NCI-H774 (cell line): ENCODE measurements around the gene EPB41.
"Not testable (repeated sequence)": the region's sequence is repeated elsewhere in the genome, so short reads cannot be mapped to it uniquely, and the experiment has no call there.

Source experiments
- DNase-seq: peaks from one replicate; lab custom pipeline; 2025; lab: John Stamatoyannopoulos, UW

The EPB41 gene

GRCh38 chr1:28914228-28915030 is at the start of gene EPB41:
TSS of gene EPB41 (plus strand) at chr1:28914569. CDS start at chr1:28987438, 72,869 bp downstream.
- DNase-seq = peak; percentile 80

GRCh38 chr1:28864695-28865094 is 49.7 kb upstream of the EPB41 start:
- no peak for DNase-seq

- DNase-seq = no peak
These were observed 48.2 kb upstream of the EPB41 start for GRCh38 chr1:28865997-28866650.

GRCh38 chr1:28867850-28868249 is 46.5 kb upstream of the EPB41 start:
- DNase-seq = no peak

- DNase-seq = no peak
These were observed 44.4 kb upstream of the EPB41 start for GRCh38 chr1:28869952-28870351.

GRCh38 chr1:28871631-28872401 is 42.6 kb upstream of the EPB41 start:
- DNase-seq = no peak

- not testable (repeated sequence) for DNase-seq
These were observed 39.2 kb upstream of the EPB41 start for GRCh38 chr1:28875134-28875533.

- peak; percentile 69 for DNase-seq
These were observed 37.1 kb upstream of the EPB41 start for GRCh38 chr1:28877132-28877781.

GRCh38 chr1:28878796-28879195 is 35.6 kb upstream of the EPB41 start:
- no peak for DNase-seq

- peak; percentile 74 for DNase-seq
These were observed 32.2 kb upstream of the EPB41 start for GRCh38 chr1:28882009-28882628.

- DNase-seq = no peak
These were observed 31.1 kb upstream of the EPB41 start for GRCh38 chr1:28883242-28883616.

GRCh38 chr1:28885472-28885877 is 28.9 kb upstream of the EPB41 start:
- no peak for DNase-seq

GRCh38 chr1:28885977-28886730 is 28.2 kb upstream of the EPB41 start:
- no peak for DNase-seq

- DNase-seq = peak; percentile 61
These were observed 27.5 kb upstream of the EPB41 start for GRCh38 chr1:28886731-28887418.

- DNase-seq = no peak
These were observed 26.9 kb upstream of the EPB41 start for GRCh38 chr1:28887419-28887834.

- DNase-seq = no peak
These were observed 26.3 kb upstream of the EPB41 start for GRCh38 chr1:28887835-28888682.

GRCh38 chr1:28888915-28889314 is 25.5 kb upstream of the EPB41 start:
- no peak for DNase-seq

GRCh38 chr1:28889357-28889756 is 25.0 kb upstream of the EPB41 start:
- DNase-seq = no peak

- no peak for DNase-seq
These were observed 23.9 kb upstream of the EPB41 start for GRCh38 chr1:28890435-28890834.
